SK-N-SH treated with all-trans-retinoic acid at 6 μM for 48 hours (cell line): ENCODE data around the gene CD6.

Experiments used
- ATAC-seq: fragments of 200-7000 bp; cut with Tn5 transposase; 3 replicates; pipeline ENCODE4 v1.9.1; 2020; ENCODE audit warnings: mild to moderate bottlenecking, moderate library complexity
- ARNTL ChIP-seq: fragments of 450-650 bp; formaldehyde crosslinking; IDR thresholded peaks from 2 replicates; pipeline ENCODE4 v1.5.0; 2020; ENCODE audit warnings: low read depth, mild to moderate bottlenecking, moderate library complexity, borderline replicate concordance
- BACH2 ChIP-seq: fragments of 250-450 bp; sonication (Bioruptor Pico); IDR thresholded peaks from 2 replicates; pipeline ENCODE4 v1.9.0; 2021; ENCODE audit warnings: mild to moderate bottlenecking, borderline replicate concordance
- CREB5 ChIP-seq: fragments of 250-450 bp; sonication (Bioruptor Pico); IDR thresholded peaks from 2 replicates; pipeline ENCODE4 v1.5.1; 2020; ENCODE audit warnings: low read depth, mild to moderate bottlenecking, moderate library complexity
- CSDC2 ChIP-seq: fragments of 250-450 bp; sonication (Bioruptor Pico); IDR thresholded peaks from 2 replicates; pipeline ENCODE4 v1.5.0; 2020; ENCODE audit warnings: mild to moderate bottlenecking, moderate library complexity
- ESRRG ChIP-seq: fragments of 250-450 bp; sonication (Bioruptor Pico); IDR thresholded peaks from 2 replicates; pipeline ENCODE4 v1.6.1; 2021; ENCODE audit warnings: mild to moderate bottlenecking
- GLIS3 ChIP-seq: fragments of 250-450 bp; sonication (Bioruptor Pico); IDR thresholded peaks from 2 replicates; pipeline ENCODE4 v1.5.0; 2020; ENCODE audit warnings: mild to moderate bottlenecking, moderate library complexity
- ISL1 ChIP-seq: fragments of 250-450 bp; sonication (Bioruptor Pico); IDR thresholded peaks from 2 replicates; pipeline ENCODE4 v2.1.2; 2022; ENCODE audit warnings: mild to moderate bottlenecking, moderate library complexity
- OSR1 ChIP-seq: fragments of 250-450 bp; sonication (Bioruptor Pico); IDR thresholded peaks from 2 replicates; pipeline ENCODE4 v1.8.0; 2022; ENCODE audit warnings: moderate library complexity, mild to moderate bottlenecking, inconsistent platforms
- PATZ1 ChIP-seq: fragments of 250-450 bp; sonication (Bioruptor Pico); IDR thresholded peaks from 2 replicates; pipeline ENCODE4 v1.8.0; 2020; ENCODE audit warnings: mild to moderate bottlenecking, moderate library complexity, borderline replicate concordance
- POU6F1 ChIP-seq: fragments of 250-450 bp; sonication (Bioruptor Pico); IDR thresholded peaks from 2 replicates; pipeline ENCODE4 v1.8.0; 2021; ENCODE audit warnings: low read depth, mild to moderate bottlenecking, moderate library complexity, borderline replicate concordance
- PPARA ChIP-seq: fragments of 250-450 bp; sonication (Bioruptor Pico); IDR thresholded peaks from 2 replicates; pipeline ENCODE4 v1.5.0; 2020; ENCODE audit warnings: mild to moderate bottlenecking, borderline replicate concordance
- RARB ChIP-seq: fragments of 250-450 bp; sonication (Bioruptor Pico); IDR thresholded peaks from 2 replicates; pipeline ENCODE4 v1.8.0; 2021; ENCODE audit warnings: mild to moderate bottlenecking, moderate library complexity
- SNAI2 ChIP-seq: fragments of 250-450 bp; sonication (Bioruptor Pico); IDR thresholded peaks from 2 replicates; pipeline ENCODE4 v1.5.0; 2020; ENCODE audit warnings: mild to moderate bottlenecking, moderate library complexity
- TCF4 ChIP-seq: fragments of 250-450 bp; sonication (Bioruptor Pico); IDR thresholded peaks from 2 replicates; pipeline ENCODE4 v1.8.0; 2021; ENCODE audit warnings: mild to moderate bottlenecking, moderate library complexity, borderline replicate concordance
- TOX ChIP-seq: fragments of 250-450 bp; sonication (Bioruptor Pico); IDR thresholded peaks from 2 replicates; pipeline ENCODE4 v1.8.0; 2021; ENCODE audit warnings: mild to moderate bottlenecking, moderate library complexity, borderline replicate concordance
- TSHZ2 ChIP-seq: fragments of 250-450 bp; sonication (Bioruptor Pico); IDR thresholded peaks from 2 replicates; pipeline ENCODE4 v1.5.0; 2020; ENCODE audit warnings: mild to moderate bottlenecking, moderate library complexity
- ZC3H10 ChIP-seq: fragments of 250-450 bp; sonication (Bioruptor Pico); IDR thresholded peaks from 2 replicates; pipeline ENCODE4 v1.5.1; 2021; ENCODE audit warnings: mild to moderate bottlenecking, moderate library complexity
- ZFP3 ChIP-seq: fragments of 250-450 bp; sonication (Bioruptor Pico); IDR thresholded peaks from 2 replicates; pipeline ENCODE4 v1.5.0; 2020; ENCODE audit warnings: mild to moderate bottlenecking, moderate library complexity
- ZFP30 ChIP-seq: fragments of 450-650 bp; formaldehyde crosslinking; IDR thresholded peaks from 2 replicates; pipeline ENCODE4 v1.5.0; 2022; ENCODE audit warnings: mild to moderate bottlenecking, moderate library complexity
- ZNF565 ChIP-seq: fragments of 450-650 bp; formaldehyde crosslinking; conservative IDR thresholded peaks from 2 replicates; pipeline ENCODE4 v1.5.0; 2020; ENCODE audit warnings: low read depth, mild to moderate bottlenecking, moderate library complexity
- ZNF70 ChIP-seq: fragments of 450-650 bp; formaldehyde crosslinking; IDR thresholded peaks from 2 replicates; pipeline ENCODE4 v1.5.0; 2020; ENCODE audit warnings: mild to moderate bottlenecking, moderate library complexity
- ZNF8 ChIP-seq: fragments of 450-650 bp; formaldehyde crosslinking; IDR thresholded peaks from 2 replicates; pipeline ENCODE4 v1.5.0; 2020; ENCODE audit warnings: mild to moderate bottlenecking, moderate library complexity

The CD6 gene

GRCh38 chr11:60925868-60926267, 45.6 kb upstream of the CD6 start (continued):
- TF ChIP-seq TCF4 (CRISPR knock-in tag) (no peak), PATZ1 (CRISPR knock-in tag) (no peak), ARNTL (CRISPR knock-in tag) (no peak), SNAI2 (no peak), ZNF565 (CRISPR knock-in tag) (no peak), RARB (CRISPR knock-in tag) (no peak), ZFP30 (no peak)

GRCh38 chr11:60926500-60926899, 45.0 kb upstream of the CD6 start:
- no peak for ATAC-seq
- TF ChIP-seq PPARA (CRISPR knock-in tag) = no peak
- TF ChIP-seq ZFP3 (CRISPR knock-in tag) = no peak
- no peak for TF ChIP-seq CREB5 (CRISPR knock-in tag)
- no peak for TF ChIP-seq ZNF8
- no peak for TF ChIP-seq GLIS3 (CRISPR knock-in tag)
- no peak for TF ChIP-seq ESRRG (CRISPR knock-in tag)
- TF ChIP-seq ZNF565 (CRISPR knock-in tag) = no peak
- TF ChIP-seq ZNF70 (CRISPR knock-in tag) = no peak
- no peak for TF ChIP-seq ISL1 (CRISPR knock-in tag)
- TF ChIP-seq POU6F1 (CRISPR knock-in tag) = no peak
- TF ChIP-seq CSDC2 (CRISPR knock-in tag) = no peak
- no peak for TF ChIP-seq ARNTL (CRISPR knock-in tag)
- TF ChIP-seq, all 23 proteins: peak for 0

- no peak for ATAC-seq
- TF ChIP-seq ISL1 (CRISPR knock-in tag) = no peak
Measured at GRCh38 chr11:60927061-60927592, 44.4 kb upstream of the CD6 start.

- ATAC-seq = no peak
- no peak for TF ChIP-seq TCF4 (CRISPR knock-in tag)
- no peak for TF ChIP-seq ZNF70 (CRISPR knock-in tag)
- no peak for TF ChIP-seq ZC3H10 (CRISPR knock-in tag)
- TF ChIP-seq CSDC2 (CRISPR knock-in tag) = no peak
- no peak for TF ChIP-seq SNAI2
- no peak for TF ChIP-seq POU6F1 (CRISPR knock-in tag)
- TF ChIP-seq ZNF8 = no peak
- no peak for TF ChIP-seq ESRRG (CRISPR knock-in tag)
- TF ChIP-seq TOX (CRISPR knock-in tag) = no peak
- no peak for TF ChIP-seq BACH2 (CRISPR knock-in tag)
- TF ChIP-seq RARB (CRISPR knock-in tag) = no peak
- TF ChIP-seq, all 23 proteins: peak for 0
Measured at GRCh38 chr11:60927600-60927999, 43.9 kb upstream of the CD6 start.

- TF ChIP-seq OSR1 (CRISPR knock-in tag) (no peak), TSHZ2 (CRISPR knock-in tag) (no peak), RARB (CRISPR knock-in tag) (no peak)
- TF ChIP-seq, all 23 proteins: peak for 0
- no peak for ATAC-seq
Measured at GRCh38 chr11:60928563-60929001, 42.9 kb upstream of the CD6 start.
